Measurements from ENCODE around the gene PFKFB3.

PFKFB3 gene

DNA sequence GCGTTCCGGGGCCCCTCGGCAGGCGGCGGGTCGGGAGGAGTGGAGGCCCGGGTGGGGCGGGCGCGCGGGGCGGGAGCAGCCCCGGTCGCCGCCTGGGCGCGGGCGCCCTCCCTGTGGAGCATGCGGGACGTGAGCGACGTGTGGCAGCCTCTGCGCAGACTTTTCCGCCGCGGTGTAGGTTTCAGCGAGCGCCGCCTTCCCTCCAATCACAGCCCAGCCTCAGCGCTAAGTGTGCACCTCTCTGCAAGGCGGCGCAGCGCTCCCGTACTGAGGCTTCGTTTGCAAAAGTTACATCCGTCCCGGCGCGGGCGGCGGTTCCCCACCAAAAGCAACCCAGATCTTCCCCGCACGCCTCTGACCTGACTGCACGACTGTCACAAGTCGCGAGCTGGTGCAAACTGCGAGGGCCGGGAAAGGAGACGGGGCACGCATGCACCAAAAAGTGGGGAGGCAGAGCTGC is 1.2 kb upstream of the PFKFB3 start:
- Histone ChIP-seq H3K9me3 (ENCODE audit: control insufficient read depth, low read length) (no peaks in the 10 kb centered on the region), H3K36me3 (ENCODE audit: control insufficient read depth, insufficient read depth, low read length) (no peaks in the 10 kb centered on the region), H3K79me2 (no peaks in the 10 kb centered on the region), H2AFZ (peak overlapping the region; percentile 65), H3K4me2 (ENCODE audit: low read length) (peak overlapping the region; percentile 93), H3K4me1 (peaks cover 3% of the 10 kb centered on the region), H3K4me3 (ENCODE audit: low read depth, low read length) (peak overlapping the region; percentile 80), H3K27ac (no peak overlapping the region), H3K27me3 (ENCODE audit: control insufficient read depth, insufficient read depth, low read length) (no peaks in the 10 kb centered on the region), H3K9ac (no peak overlapping the region)
- TF ChIP-seq, protein P1, sequence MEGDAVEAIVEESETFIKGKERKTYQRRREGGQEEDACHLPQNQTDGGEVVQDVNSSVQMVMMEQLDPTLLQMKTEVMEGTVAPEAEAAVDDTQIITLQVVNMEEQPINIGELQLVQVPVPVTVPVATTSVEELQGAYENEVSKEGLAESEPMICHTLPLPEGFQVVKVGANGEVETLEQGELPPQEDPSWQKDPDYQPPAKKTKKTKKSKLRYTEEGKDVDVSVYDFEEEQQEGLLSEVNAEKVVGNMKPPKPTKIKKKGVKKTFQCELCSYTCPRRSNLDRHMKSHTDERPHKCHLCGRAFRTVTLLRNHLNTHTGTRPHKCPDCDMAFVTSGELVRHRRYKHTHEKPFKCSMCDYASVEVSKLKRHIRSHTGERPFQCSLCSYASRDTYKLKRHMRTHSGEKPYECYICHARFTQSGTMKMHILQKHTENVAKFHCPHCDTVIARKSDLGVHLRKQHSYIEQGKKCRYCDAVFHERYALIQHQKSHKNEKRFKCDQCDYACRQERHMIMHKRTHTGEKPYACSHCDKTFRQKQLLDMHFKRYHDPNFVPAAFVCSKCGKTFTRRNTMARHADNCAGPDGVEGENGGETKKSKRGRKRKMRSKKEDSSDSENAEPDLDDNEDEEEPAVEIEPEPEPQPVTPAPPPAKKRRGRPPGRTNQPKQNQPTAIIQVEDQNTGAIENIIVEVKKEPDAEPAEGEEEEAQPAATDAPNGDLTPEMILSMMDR (IDR thresholded peaks at IDR 0.05), result no peak

DNA sequence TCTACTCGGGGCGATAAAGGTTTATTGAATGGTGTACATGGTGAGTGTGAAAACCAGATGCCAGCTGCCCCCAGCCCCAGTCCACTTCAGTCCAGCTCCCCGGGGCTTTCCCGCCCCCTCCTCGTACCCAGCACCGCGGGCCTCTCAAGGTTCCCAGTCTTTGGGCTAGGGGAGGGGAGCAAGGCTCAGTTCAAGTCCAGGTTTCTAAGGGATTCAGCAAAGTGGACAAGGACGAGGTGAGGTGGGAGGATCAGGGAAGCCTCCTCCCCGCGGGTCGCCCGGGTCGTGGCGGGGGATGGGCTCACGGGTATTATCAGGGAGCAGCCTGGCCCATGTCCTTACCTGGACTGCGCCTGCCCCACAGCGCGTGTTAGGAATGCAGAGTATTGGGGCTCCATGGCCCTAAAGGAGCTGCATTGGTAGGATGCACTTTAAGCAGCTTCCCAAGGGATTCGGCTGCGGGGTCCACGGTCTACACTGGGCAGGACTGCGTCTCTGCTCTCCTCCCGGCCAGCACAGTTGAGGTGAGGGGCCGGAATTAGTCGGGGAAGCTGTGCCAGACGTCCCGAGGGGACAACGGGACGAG is 541 bp upstream of the PFKFB3 start:
- no peak overlapping the region for H3K27ac ChIP-seq
- peak overlapping the region; percentile 80 for H3K4me3 ChIP-seq (ENCODE audit: low read depth, low read length)
- H3K36me3 ChIP-seq (ENCODE audit: control insufficient read depth, insufficient read depth, low read length), result no peaks in the 10 kb centered on the region
- H3K9me3 ChIP-seq (ENCODE audit: control insufficient read depth, low read length), result no peaks in the 10 kb centered on the region
- peak overlapping the region; percentile 82 for H2AFZ ChIP-seq
- no peaks in the 10 kb centered on the region for H3K79me2 ChIP-seq
- TF ChIP-seq, protein P1 (IDR thresholded peaks at IDR 0.05), result no peak
- H3K4me2 ChIP-seq (ENCODE audit: low read length), result peak overlapping the region; percentile 93
- H3K4me1 ChIP-seq, result peaks cover 3% of the 10 kb centered on the region
- H3K27me3 ChIP-seq (ENCODE audit: control insufficient read depth, insufficient read depth, low read length), result no peaks in the 10 kb centered on the region
- H3K9ac ChIP-seq, result no peak overlapping the region

DNA sequence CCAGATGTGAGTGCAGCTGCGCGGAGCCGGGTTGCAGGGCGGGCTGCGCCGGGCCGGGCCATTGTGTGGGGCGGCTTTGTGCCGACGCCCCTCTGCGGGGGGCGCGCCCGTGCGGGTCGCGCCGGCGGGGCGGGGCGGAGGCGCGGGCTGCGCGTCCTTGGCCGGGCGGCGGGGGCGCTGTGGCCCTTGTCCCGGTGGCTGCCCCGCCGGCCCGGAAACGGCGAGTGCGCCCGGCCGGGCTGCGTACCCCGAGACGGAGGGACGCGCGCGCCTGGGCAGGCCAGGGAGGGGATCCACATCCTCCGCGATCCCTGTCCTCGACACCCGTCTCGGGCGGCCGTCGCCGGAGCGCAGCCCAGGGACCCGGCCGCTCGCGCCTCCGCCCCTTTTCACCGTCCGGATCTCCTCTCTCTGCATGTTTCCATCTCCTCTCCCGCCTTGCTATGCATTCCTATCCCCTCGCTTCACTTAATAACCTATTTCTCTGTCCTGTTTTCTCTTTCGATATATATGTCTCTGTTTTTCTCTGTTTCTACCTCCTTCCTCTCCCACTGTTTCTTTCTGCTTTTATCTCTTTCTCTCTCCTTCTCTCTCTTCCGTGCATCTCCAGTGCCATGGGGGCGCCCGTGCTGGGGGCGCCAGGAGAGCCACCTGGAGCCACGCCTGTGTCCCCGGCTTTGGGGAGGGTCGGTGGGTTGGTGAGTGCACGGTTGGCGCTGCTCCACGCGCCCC is 765 bp downstream of the PFKFB3 start:
- Histone ChIP-seq H3K36me3 (ENCODE audit: control insufficient read depth, insufficient read depth, low read length) (no peaks in the 10 kb centered on the region), H3K9ac (no peak overlapping the region), H3K27ac (no peak overlapping the region), H3K4me1 (peaks cover 3% of the 10 kb centered on the region), H2AFZ (peak overlapping the region; percentile 82), H3K27me3 (ENCODE audit: control insufficient read depth, insufficient read depth, low read length) (no peaks in the 10 kb centered on the region), H3K4me3 (ENCODE audit: low read depth, low read length) (peak overlapping the region; percentile 86), H3K79me2 (peaks cover 2% of the 10 kb centered on the region), H3K9me3 (ENCODE audit: control insufficient read depth, low read length) (no peaks in the 10 kb centered on the region), H3K4me2 (ENCODE audit: low read length) (peak overlapping the region; percentile 94)
- TF ChIP-seq, protein P1 (IDR thresholded peaks at IDR 0.05), result no peak

DNA sequence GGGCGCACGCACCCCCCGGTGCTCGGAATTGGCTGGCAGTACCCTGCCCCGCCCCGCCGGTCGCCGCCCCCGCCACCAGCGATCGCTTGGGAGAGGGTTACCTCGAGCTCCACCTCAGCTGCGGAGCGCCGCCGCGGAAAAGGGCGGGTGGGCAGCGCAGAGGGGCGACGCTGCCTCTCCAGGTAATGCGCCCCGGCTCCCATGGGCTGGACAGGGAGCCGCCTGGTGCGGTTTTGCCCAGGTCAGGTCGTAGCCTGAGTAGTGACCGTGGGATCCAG is 1.3 kb downstream of the PFKFB3 start:
- H3K27ac ChIP-seq, result no peak overlapping the region
- peak overlapping the region; percentile 94 for H3K4me2 ChIP-seq (ENCODE audit: low read length)
- H3K9me3 ChIP-seq (ENCODE audit: control insufficient read depth, low read length), result no peaks in the 10 kb centered on the region
- peaks cover 2% of the 10 kb centered on the region for H3K79me2 ChIP-seq
- peaks cover 3% of the 10 kb centered on the region for H3K4me1 ChIP-seq
- TF ChIP-seq, protein P1 (IDR thresholded peaks at IDR 0.05), result no peak
- H3K36me3 ChIP-seq (ENCODE audit: control insufficient read depth, insufficient read depth, low read length), result no peaks in the 10 kb centered on the region
- H3K27me3 ChIP-seq (ENCODE audit: control insufficient read depth, insufficient read depth, low read length), result no peaks in the 10 kb centered on the region
- no peak overlapping the region for H3K9ac ChIP-seq
- H3K4me3 ChIP-seq (ENCODE audit: low read depth, low read length), result peak overlapping the region; percentile 86
- peak overlapping the region; percentile 70 for H2AFZ ChIP-seq
